ENCODE measurements around the gene TSACC. TPM values are rescaled to one million over a fixed set of nuclear protein-coding genes. Genes with fewer than 3 reads are reported as not detected.
A peak's percentile ranks its signal among the peaks of the same experiment; 100 is the strongest.

Gene TSACC
- total RNA-seq, result 1 to 10 TPM in 1 of 4 donors, not detected in 3; 3.2 TPM

DNA sequence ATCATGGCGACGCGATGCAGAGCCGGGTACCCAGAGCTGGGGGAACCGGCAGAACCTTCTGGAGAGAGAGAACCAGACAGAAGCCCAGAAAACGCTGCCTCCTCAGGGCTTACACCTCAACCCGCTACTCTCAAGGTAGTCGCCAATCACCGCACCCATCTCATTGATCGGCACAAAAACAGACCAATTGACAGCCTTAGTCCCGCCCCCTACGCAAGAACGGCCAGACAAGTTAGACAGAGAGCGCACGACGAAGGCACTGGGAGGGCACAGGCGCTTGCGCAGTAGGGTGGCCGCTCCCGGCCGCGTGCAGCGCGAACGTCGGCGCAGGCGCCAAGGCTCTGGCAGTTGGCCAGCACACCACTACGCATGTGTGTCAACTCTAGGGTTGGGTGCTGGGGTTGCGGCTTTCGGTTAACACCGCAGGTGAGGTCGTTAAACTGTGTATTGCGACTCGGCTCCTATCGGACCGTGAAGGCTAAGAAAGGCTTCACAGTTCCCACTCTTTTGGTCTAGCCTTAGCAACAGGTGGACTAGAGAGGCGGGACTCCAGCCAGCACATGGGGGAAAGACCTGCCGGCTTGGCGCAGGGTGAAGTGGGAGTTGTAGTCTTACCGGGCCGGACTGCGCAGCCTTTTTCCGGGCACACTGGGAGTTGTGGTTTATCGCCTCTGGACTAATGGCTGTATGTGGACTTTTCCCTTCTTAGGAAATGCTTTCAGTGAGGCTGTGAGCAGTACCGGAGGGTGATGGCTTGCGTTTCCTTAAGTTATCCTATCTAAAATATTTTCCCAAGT is at the start of gene TSACC, which contains the start of gene CCT3:
TSACC (plus strand) TSS at position 347 of the 797 bp plus-strand sequence. CDS start 1,232 bp downstream, outside the sequence.
CCT3 (minus strand) TSS at position 113 of the 797 bp plus-strand sequence; CDS start at position 5, 108 bp downstream.
- intact Hi-C loops (cut with DNase I; ENCODE audit: low total_unique reads), result no loop called here
- DNase-seq (ENCODE audit: low spot score in 2 of 2), result peak; percentile 99 to 100
- H3K4me3 ChIP-seq (ENCODE audit: low read depth, poor library complexity, severe bottlenecking), result peak within 1 kb of the TSS; percentile 65
- TF ChIP-seq CTCF (IDR thresholded peaks at IDR 0.05) (no peak), POLR2A (IDR thresholded peaks at IDR 0.05) (no peak)
- 0 to 1% methylated on average over 30 to 45 of the region's 47 CpGs for WGBS, 2 donors

DNA sequence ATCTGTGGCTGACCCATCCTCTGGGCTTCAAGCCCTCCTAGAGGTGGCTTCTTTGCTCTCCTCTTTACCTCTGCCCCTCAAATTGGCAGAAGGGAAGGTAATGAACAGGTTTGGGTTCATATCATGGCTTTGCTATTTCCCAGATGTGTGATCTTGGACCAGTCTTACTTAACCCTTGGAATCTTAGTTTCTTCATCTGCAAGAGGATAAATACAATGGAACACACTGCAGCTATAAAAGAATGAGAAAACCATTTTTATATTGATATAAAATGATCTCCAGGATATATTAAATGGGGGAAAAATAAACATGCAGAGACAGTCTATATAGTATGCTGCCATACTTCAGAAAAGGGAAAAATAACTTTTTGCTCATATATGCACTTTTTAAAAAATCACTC is 48.5 kb upstream of the TSACC start:
- no peak overlapping the region for H3K4me3 ChIP-seq (ENCODE audit: low read depth, poor library complexity, severe bottlenecking)
- DNase-seq (ENCODE audit: low spot score in 2 of 2), result no peak
- no peak for TF ChIP-seq CTCF (IDR thresholded peaks at IDR 0.05)
- no peak for TF ChIP-seq POLR2A (IDR thresholded peaks at IDR 0.05)
- intact Hi-C loops (cut with DNase I; ENCODE audit: low total_unique reads), result no loop called here

DNA sequence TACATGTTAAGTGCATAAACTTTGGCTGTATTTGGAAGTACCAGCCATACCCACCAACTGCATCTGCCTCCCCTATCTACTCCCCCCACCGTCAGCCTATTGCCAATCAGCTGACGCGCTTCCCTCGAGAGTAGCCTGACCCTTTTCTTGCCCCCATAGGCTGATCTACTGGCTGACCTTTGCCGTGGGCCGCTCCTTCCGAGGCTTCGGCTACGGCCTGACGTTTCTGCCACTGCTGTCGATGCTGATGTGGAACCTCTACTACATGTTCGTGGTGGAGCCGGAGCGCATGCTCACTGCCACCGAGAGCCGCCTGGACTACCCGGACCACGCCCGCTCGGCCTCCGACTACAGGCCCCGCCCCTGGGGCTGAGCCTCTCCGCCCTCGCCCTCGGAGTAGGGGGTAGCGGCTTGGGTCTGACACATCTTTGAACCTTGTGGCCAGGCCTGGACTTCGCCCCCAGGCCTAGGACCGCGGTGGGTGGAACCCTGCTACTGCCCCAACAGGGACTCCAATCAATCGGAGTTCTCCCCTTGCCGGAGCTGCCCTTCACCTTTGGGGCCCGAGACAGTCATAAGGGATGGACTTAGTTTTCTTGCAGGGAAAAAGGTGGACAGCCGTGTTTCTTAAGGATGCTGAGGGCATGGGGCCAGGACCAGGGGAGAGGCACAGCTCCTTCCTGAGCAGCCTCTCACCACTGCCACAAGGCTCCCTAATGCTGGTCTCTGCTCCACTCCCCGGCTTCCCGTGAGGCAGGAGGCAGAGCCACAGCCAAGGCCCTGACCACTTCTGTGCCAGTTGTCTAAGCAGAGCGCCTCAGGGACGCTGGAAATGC is 46.9 kb upstream of the TSACC start:
- no peak overlapping the region for H3K4me3 ChIP-seq (ENCODE audit: low read depth, poor library complexity, severe bottlenecking)
- no peak for TF ChIP-seq POLR2A (IDR thresholded peaks at IDR 0.05)
- no peak for TF ChIP-seq CTCF (IDR thresholded peaks at IDR 0.05)
- peak; percentile 84 to 97 for DNase-seq (ENCODE audit: low spot score in 2 of 2)
- intact Hi-C loops (cut with DNase I; ENCODE audit: low total_unique reads), result no loop called here
- WGBS, 2 donors, result 18 to 24% methylated on average over 36 to 37 of the region's 37 CpGs

DNA sequence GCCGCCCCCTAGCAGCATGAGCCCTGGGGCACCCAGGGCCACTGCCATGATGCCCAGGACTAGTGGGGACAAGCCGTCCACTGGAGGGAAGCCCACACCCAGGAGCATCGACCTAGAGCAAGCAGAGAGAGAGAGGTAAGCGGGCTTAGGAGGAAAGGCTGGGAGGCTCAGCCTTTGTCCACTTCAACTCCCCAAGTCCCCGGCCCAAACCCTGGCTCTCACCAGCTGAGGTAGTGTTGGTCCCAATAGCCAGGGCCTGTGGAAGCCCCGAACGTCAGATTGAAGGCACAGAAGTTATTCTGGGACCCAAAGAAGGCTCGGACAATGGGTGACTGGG is 45.3 kb upstream of the TSACC start:
- TF ChIP-seq POLR2A (IDR thresholded peaks at IDR 0.05) (no peak), CTCF (IDR thresholded peaks at IDR 0.05) (no peak)
- 83 to 87% methylated on average over 6 to 8 of the region's 8 CpGs for WGBS, 2 donors
- no peak overlapping the region for H3K4me3 ChIP-seq (ENCODE audit: low read depth, poor library complexity, severe bottlenecking)
- DNase-seq (ENCODE audit: low spot score in 2 of 2), result no peak
- intact Hi-C loops (cut with DNase I; ENCODE audit: low total_unique reads), result no loop called here

- intact Hi-C loops (cut with DNase I; ENCODE audit: low total_unique reads), result no loop called here
- H3K4me3 ChIP-seq (ENCODE audit: low read depth, poor library complexity, severe bottlenecking), result no peak overlapping the region
- DNase-seq (ENCODE audit: low spot score in 2 of 2), result no peak
- TF ChIP-seq POLR2A (IDR thresholded peaks at IDR 0.05) (no peak), CTCF (IDR thresholded peaks at IDR 0.05) (no peak)
- 89 to 93% methylated on average over 9 of the region's 9 CpGs for WGBS, 2 donors
Measured at GRCh38 chr1:156293895-156294294, 44.4 kb upstream of the TSACC start.

All from lower leg skin (tissue), 4 donors.